Skeletal muscle tissue (tissue), 4 donors: Measurements from ENCODE around the gene SNTG2. TPM values are rescaled to one million over a fixed set of nuclear protein-coding genes. Genes with fewer than 3 reads are reported as not detected.

ENCODE experiments used
- H3K27ac ChIP-seq: one replicate; pipeline ENCODE4 v1.7.0; 2013; ENCODE audit warnings: mild to moderate bottlenecking, low read depth, low read length, inconsistent platforms
- H3K27me3 ChIP-seq, 3 donors: one replicate each; pipeline ENCODE4 v1.7.0; 2013; ENCODE audit warnings: low read length in 3 of 3; ENCODE audit not compliant: control insufficient read depth in 3 of 3, insufficient read depth in 3 of 3
- H3K36me3 ChIP-seq, 3 donors: one replicate each; pipeline ENCODE4 v1.7.0; 2013; ENCODE audit warnings: low read length in 3 of 3; ENCODE audit not compliant: control insufficient read depth in 3 of 3, insufficient read depth in 3 of 3
- H3K4me1 ChIP-seq, 3 donors: one replicate each; pipeline ENCODE4 v1.7.0; 2013; ENCODE audit warnings: low read length in 3 of 3, mild to moderate bottlenecking in 3 of 3; ENCODE audit not compliant: control insufficient read depth in 3 of 3, insufficient read depth in 3 of 3
- H3K4me3 ChIP-seq, 3 donors: one replicate each; pipeline ENCODE4 v1.7.0; 2013; ENCODE audit warnings: low read length in 3 of 3
- H3K9ac ChIP-seq, 3 donors: one replicate each; pipeline ENCODE4 v1.7.0; 2013; ENCODE audit warnings: low read length in 3 of 3, mild to moderate bottlenecking in 3 of 3, moderate library complexity in 2 of 3, low read depth in 1 of 3
- H3K9me3 ChIP-seq, 3 donors: one replicate each; pipeline ENCODE4 v1.7.0; 2013; ENCODE audit warnings: low read length in 3 of 3; ENCODE audit not compliant: control insufficient read depth in 3 of 3
- total RNA-seq: library from RNA; depleted of rRNA; stranded (reverse); fragments of >200 nt; gene quantifications from one replicate; pipeline ENCODE4 v1.2.3, GENCODE V29; 2014
- donor health status: Osteomylitis.

Gene SNTG2
- total RNA-seq, 1 donor from 2014 or later, result under 0.01 TPM

DNA sequence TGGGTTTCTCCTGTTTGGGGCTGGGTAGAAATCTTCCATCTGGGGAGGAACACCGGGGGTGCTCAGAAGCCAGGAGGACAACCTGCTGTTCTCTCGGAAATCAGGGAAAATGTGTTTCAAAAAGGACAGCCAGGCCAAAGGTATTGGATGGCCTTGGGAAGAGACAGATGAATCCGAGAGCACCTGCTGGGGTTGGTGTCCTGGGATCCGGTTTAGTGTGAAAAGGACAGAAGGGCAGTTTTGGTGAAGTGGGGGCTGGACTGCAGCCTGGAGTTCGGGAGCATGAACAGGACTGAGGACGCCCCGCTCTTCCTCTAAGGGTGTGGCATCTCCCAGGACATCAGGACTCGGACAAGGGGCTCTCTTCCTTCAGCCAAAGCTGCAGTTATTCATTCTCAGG is 24.9 kb upstream of the SNTG2 start:
- H3K4me3 ChIP-seq, result no peak overlapping the region
- H3K36me3 ChIP-seq, result no peaks in the 10 kb centered on the region
- no peak overlapping the region for H3K27ac ChIP-seq
- H3K9ac ChIP-seq, result no peak overlapping the region
- peaks cover 0 to 4% (median 0%) of the 10 kb centered on the region in 3 donors for H3K27me3 ChIP-seq
- no peaks in the 10 kb centered on the region for H3K4me1 ChIP-seq
- no peaks in the 10 kb centered on the region for H3K9me3 ChIP-seq

DNA sequence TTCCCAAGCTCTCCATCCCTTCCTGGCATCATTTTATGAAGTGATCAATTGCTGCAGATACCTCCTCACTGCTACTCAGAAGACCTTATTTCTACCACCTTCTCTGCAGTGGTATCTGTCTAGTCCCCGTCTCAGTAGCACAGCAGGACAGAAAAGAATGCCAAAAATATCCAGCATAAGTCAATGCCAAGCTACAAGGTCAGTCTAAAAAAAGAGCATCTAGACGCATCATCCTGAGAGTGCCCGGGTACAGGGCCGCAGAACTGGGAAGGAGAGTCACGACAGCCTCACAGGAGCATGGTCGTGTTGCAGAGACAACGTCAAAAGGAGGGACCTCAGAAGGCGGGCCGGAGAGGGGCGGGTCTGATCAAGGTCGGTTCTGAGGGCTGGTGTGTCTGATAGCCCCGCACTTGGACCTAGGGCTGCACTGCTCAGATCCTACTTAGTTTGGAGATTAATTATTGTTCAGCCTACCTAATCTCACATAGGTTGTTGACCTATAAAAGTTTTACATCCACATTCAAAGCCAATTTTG is 24.3 kb upstream of the SNTG2 start:
- Histone ChIP-seq H3K9me3 (no peaks in the 10 kb centered on the region), H3K4me3 (no peak overlapping the region), H3K36me3 (no peaks in the 10 kb centered on the region), H3K4me1 (no peaks in the 10 kb centered on the region), H3K9ac (no peak overlapping the region), H3K27ac (no peak overlapping the region), H3K27me3 (no peaks in the 10 kb centered on the region)

- H3K9ac ChIP-seq, result no peak overlapping the region
These were observed 23.8 kb upstream of the SNTG2 start for GRCh38 chr2:926896-927295.

DNA sequence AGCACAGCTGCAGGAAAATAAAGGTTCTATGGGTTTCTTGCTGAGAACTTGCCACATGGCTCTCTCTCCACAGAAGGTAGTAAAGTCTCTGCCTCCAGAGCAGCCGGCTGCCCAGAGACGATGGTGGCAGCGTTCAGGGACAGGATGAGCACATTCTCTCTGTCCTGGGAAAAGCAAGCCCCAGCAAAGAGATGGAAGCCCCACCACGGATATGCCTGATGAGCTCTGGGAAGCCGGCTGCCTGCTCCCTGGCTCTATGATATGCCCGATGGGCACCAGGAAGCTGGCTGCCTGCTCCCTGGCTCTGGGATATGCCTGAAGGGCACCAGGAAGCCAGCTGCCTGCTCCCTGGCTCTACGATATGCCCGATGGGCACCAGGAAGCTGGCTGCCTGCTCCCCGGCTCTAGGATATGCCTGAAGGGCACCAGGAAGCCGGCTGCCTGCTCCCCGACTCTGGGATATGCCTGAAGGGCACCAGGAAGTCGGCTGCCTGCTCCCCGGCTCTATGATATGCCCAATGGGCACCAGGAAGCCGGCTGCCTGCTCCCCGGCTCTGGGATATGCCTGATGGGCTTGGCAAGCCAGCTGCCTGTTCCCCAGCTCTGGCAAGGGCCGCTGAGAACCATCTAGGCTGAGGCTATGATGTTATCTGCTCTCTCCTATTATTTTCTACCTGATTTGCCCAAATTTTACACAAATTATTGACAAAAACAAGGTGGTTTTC is 21.5 kb upstream of the SNTG2 start:
- Histone ChIP-seq H3K27me3 (peaks cover 0 to 2% (median 0%) of the 10 kb centered on the region in 3 donors), H3K4me1 (no peaks in the 10 kb centered on the region), H3K36me3 (no peaks in the 10 kb centered on the region), H3K27ac (no peak overlapping the region), H3K4me3 (no peak overlapping the region), H3K9me3 (no peaks in the 10 kb centered on the region), H3K9ac (no peak overlapping the region)

More at GRCh38 chr2:926896-927295, 23.8 kb upstream of the SNTG2 start:
- no peak overlapping the region for H3K4me3 ChIP-seq
- H3K36me3 ChIP-seq, result no peaks in the 10 kb centered on the region
- H3K27me3 ChIP-seq, result no peaks in the 10 kb centered on the region
- no peaks in the 10 kb centered on the region for H3K4me1 ChIP-seq
- no peak overlapping the region for H3K27ac ChIP-seq
- no peaks in the 10 kb centered on the region for H3K9me3 ChIP-seq

DNA sequence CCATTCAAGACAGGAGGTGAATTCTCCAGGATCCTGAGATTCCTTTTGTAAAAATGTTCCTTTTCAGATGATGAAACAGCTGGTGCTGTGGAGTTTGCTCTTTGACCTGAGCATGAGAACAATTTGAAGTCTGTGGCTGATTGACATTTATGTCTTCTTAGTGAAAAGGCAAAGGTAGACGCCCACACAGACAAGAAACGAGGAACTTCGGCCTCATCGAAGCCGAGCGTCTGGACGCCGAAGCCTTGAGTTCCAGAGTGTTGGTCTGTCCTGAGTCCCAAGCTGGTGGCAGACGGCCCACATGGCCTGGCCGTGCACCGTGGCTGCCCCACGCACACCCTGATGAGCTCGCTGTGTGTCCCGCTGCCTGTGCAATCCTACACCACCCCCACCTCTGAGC is 20.7 kb upstream of the SNTG2 start:
- H3K9ac ChIP-seq, result no peak overlapping the region
- H3K4me3 ChIP-seq, result no peak overlapping the region
- no peaks in the 10 kb centered on the region for H3K9me3 ChIP-seq
- peaks cover 0 to 2% (median 0%) of the 10 kb centered on the region in 3 donors for H3K27me3 ChIP-seq
- H3K36me3 ChIP-seq, result no peaks in the 10 kb centered on the region
- no peaks in the 10 kb centered on the region for H3K4me1 ChIP-seq
- no peak overlapping the region for H3K27ac ChIP-seq

GRCh38 chr2:930935-931334 is 19.7 kb upstream of the SNTG2 start:
- H3K4me1 ChIP-seq, result no peaks in the 10 kb centered on the region

GRCh38 chr2:932320-933115 is 18.1 kb upstream of the SNTG2 start:
- H3K4me3 ChIP-seq, result no peak overlapping the region
- no peaks in the 10 kb centered on the region for H3K9me3 ChIP-seq
- H3K9ac ChIP-seq, result no peak overlapping the region
- no peak overlapping the region for H3K27ac ChIP-seq
- H3K4me1 ChIP-seq, result no peaks in the 10 kb centered on the region
- H3K27me3 ChIP-seq, result peaks cover 0 to 4% (median 0%) of the 10 kb centered on the region in 3 donors
- H3K36me3 ChIP-seq, result no peaks in the 10 kb centered on the region

More at GRCh38 chr2:930935-931334, 19.7 kb upstream of the SNTG2 start:
- no peaks in the 10 kb centered on the region for H3K9me3 ChIP-seq
- H3K27ac ChIP-seq, result no peak overlapping the region
- H3K27me3 ChIP-seq, result peaks cover 0 to 2% (median 0%) of the 10 kb centered on the region in 3 donors
- no peaks in the 10 kb centered on the region for H3K36me3 ChIP-seq
- H3K9ac ChIP-seq, result no peak overlapping the region
- H3K4me3 ChIP-seq, result no peak overlapping the region

DNA sequence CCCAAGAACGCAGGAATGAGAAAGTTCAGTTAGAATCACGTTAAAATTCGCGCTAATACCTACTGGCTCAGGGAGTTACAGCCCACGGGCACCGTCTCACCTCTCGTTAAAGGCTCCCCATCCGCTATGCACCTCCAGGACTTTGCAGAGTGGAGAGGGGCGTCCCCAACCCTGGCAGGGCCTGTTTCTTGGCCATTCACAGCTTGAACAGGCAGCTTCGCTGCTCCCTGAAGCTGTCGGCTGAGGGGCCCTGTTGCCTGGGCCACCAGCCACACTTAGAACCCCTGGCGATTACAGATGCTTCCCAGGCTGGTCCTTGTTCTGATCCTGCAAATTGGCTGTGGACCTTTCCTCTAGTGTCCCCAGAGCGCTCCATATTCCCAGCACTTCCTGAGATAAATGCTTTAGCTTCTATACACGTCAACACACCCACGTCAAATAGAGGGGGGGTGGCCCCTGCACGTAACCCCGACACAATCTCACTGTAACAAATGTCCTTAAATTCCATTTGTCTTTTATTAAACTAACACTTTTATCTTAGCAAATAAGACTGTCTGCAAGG is 16.8 kb upstream of the SNTG2 start:
- Histone ChIP-seq H3K27ac (no peak overlapping the region), H3K4me1 (no peaks in the 10 kb centered on the region), H3K36me3 (no peaks in the 10 kb centered on the region), H3K4me3 (no peak overlapping the region), H3K9me3 (no peaks in the 10 kb centered on the region), H3K9ac (no peak overlapping the region), H3K27me3 (peaks cover 0 to 13% (median 0%) of the 10 kb centered on the region in 3 donors)

GRCh38 chr2:937530-937929 is 13.1 kb upstream of the SNTG2 start:
- H3K9ac ChIP-seq, result no peak overlapping the region
- no peaks in the 10 kb centered on the region for H3K4me1 ChIP-seq
- H3K4me3 ChIP-seq, result no peak overlapping the region
- H3K36me3 ChIP-seq, result no peaks in the 10 kb centered on the region
- no peaks in the 10 kb centered on the region for H3K9me3 ChIP-seq
- H3K27me3 ChIP-seq, result peaks cover 0 to 22% (median 0%) of the 10 kb centered on the region in 3 donors
- no peak overlapping the region for H3K27ac ChIP-seq
